PC-9 (cell line): ENCODE measurements around the gene TTC7B.

Experiments used
- CTCF ChIP-seq: fragments of 200-600 bp; sonication (generic); conservative IDR thresholded peaks from 2 replicates; pipeline ENCODE4 v1.6.1; 2017; ENCODE audit warnings: mixed run types, antibody characterized with exemption, mild to moderate bottlenecking, moderate library complexity
- EZH2 ChIP-seq: fragments of 200-600 bp; sonication (generic); IDR thresholded peaks from 2 replicates; pipeline ENCODE4 v1.8.0; 2017; ENCODE audit warnings: antibody characterized with exemption, low read depth

GRCh38 chr14:90539496-90539775, 276.8 kb downstream of the TTC7B start:
- TF ChIP-seq CTCF (no peak), EZH2 (no peak)
